Measurements from ENCODE around the gene CCDC54. TPM values are rescaled to one million over a fixed set of nuclear protein-coding genes. Genes with fewer than 3 reads are reported as not detected.
"Not testable (repeated sequence)": the region's sequence is repeated elsewhere in the genome, so short reads cannot be mapped to it uniquely, and the experiment has no call there.

The CCDC54 gene
- total RNA-seq (2014; rRNA removed; shearing (Covaris generic)), result not detected in 2 replicates

DNA sequence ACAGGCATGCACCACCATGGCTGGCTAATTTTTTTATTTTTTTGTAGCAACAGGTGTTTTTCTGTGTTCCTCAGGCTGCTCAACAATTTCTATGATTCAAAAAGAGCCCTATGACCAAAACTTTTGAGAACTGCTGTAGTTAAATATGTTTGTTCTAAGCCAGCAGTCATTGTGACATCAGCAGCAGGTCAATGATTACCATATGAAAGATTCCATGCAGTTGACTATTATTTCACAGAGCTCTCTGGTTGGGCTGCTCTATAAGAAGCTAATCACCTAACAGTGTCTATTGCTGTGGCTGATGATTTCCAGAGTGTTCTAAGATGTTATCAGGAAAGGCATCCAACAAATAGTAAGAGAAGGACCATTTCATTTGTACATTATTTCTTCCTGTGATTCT, at the start of gene CCDC54:
Gene CCDC54, plus strand, starts transcription at position 289 of the 400 bp plus-strand sequence. CDS start 149 bp downstream, outside the sequence.
- DNase-seq (ENCODE audit: low read depth), result no peak

DNA sequence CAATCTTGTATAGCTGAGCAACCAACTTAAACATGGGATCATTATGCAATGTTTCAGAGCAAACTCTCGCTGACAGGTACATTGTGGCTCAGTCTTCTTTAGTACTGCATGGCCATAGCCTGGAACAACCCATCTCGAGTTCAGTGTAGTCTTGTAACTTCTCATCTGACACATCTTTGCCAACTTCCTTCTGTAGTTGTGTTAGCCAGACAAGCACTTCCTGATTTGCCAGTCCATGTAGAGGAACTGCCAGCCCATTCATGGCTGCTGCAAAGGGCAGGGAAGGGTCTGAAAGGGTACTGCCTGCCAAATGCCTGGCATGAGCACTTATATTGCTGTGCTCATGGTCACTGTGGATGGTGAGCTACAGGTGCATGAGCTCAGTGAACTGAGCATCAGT, 49.2 kb upstream of the CCDC54 start:
- DNase-seq (ENCODE audit: low read depth), result no peak

DNA sequence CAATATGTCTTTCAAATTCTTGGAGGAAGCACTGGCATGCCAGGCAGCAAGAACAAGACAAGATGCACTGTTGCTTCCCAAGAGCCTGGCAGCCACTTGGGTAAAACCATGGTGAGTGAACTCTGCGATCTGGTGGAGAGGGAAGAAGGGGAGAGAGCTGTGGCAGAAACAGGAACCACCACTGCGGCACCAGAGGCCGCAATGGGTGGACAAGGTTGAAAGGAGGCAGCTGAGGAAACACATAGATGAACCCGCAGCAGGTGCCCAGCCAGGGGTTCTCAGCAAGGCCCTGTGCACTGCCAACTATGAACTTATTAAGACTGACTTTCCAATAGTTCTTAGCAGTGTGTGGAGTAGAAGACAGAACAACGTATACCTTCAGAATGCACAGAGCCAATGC, 48.2 kb upstream of the CCDC54 start:
- DNase-seq (ENCODE audit: low read depth), result no peak

DNA sequence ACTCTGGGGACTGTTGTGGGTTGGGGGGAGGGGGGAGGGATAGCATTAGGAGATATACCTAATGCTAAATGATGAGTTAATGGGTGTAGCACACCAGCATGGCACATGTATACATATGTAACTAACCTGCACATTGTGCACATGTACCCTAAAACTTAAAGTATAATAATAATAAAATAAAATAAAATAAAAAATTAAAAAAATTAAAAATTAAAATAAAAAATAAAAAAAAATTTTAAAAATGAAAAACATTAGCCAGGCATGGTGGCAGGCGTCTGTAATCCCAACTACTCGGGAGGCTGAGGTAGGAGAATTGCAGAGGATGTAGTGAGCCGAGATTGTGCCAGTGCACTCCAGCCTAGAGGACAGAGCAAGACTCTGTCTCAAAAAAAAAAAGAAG, 37.5 kb upstream of the CCDC54 start:
- DNase-seq (ENCODE audit: low read depth), result not testable (repeated sequence)

GRCh38 chr3:107344722-107345121, 32.5 kb upstream of the CCDC54 start:
- DNase-seq (ENCODE audit: low read depth), result peak; percentile 5

DNA sequence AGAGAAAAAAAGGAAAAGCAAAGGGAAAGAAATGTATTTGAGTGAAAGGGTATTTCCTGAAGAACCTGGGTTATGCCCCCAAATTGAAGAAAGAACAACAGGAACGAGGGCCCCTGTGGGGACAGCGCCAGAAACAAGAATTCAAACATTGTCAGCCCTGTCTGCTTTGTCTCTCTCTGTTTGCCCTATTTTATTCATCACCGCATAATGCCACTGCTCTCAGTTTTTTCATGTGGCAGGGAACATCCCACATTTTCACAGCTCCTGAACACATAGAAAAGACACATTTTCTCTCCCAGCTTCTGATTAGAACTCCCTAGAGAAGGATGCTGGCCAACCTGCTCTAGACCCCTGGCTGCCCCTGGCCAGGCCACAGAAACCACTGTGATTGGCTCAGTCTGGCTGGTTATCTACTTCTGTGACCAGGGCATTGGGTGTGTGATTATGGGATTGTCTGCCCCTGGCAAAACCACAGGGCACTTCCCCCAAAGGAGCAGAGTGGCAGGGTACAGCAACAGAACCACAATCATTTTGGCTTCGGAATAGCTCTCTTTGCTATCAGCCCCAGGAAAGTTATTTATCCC, 31.3 kb upstream of the CCDC54 start:
- no peak for DNase-seq (ENCODE audit: low read depth)

DNA sequence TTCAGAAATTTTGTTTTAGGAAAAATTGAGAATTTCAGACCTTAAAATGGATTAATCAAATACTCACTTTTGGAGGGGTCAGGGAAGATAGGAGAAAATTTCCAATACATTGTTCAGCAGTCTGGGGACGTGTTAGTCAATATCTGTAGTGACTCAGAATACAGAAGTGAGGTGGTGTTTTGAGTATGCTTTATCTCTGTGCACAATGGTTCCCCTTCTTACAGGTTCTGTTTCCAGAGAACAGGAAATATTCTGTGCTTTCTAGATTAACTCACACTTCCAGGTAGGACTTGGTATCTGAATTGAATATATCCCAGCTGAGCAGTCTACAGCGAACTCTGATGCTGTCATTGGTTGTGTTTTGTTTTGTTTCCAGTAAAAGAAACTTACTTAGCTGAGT, 30.7 kb upstream of the CCDC54 start:
- DNase-seq (ENCODE audit: low read depth), result no peak

DNA sequence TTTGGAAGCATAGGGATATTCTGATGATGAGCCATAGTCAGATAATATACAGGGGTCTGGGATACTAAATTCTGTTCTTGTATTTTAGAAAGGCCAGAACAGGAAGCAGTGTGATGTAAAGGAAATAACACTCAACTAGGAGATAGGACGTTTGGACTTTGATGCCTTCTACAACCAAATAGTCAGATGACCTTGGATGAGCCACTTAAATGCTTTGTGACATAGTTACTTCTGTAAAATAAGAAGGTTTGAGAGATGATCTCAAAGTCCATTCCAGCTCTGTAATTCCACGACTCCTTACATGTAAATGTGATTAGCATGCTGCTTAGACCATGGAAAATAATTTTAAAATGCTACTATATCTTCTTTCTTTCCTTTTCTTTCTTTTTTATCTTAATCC, 29.5 kb upstream of the CCDC54 start:
- no peak for DNase-seq (ENCODE audit: low read depth)

GRCh38 chr3:107356706-107357105, 20.5 kb upstream of the CCDC54 start:
- no peak for DNase-seq (ENCODE audit: low read depth)

DNA sequence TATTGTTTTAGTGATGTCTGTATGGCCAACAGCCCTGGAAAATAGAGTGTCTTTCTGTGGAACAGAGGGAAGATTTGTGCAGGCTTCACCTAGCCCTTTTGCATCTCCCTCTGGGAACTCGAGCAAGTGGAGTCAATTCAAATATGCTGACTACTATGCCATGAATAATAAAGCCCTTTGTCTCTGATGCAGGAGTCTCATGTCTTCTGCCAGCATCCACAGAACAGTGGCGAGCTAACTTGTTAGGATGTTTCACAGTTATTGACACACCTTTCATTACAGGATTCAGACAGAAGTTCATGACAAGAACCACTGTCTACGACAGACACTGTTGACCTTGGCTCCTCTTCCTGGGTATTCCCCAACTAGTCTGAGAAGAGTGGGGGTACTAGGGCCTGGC, 15.6 kb upstream of the CCDC54 start:
- no peak for DNase-seq (ENCODE audit: low read depth)

- no peak for DNase-seq (ENCODE audit: low read depth)
Observed at GRCh38 chr3:107365051-107365450, 12.2 kb upstream of the CCDC54 start.

GRCh38 chr3:107366766-107367165, 10.5 kb upstream of the CCDC54 start:
- peak; percentile 23 for DNase-seq (ENCODE audit: low read depth)

DNA sequence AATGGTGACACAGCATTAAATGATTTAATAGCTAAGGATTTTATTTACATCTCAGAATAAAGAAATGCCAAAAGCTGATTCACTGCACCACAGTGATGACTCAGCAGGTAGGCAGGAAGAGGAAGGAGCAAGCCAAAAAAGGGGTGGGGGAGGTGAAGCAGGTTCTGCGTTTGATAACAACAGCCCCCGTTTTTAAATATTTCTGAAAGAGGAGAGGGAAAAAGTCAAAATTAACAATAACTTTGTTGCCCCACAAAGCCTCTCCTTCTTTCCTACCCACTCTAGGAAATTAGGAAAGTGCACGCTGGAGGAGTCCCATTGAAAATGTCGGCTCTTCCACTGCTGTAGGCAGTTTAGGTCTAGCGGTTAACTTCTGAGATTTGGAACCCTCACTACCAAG, 9.9 kb upstream of the CCDC54 start:
- peak; percentile 78 for DNase-seq (ENCODE audit: low read depth)

- peak; percentile 17 for DNase-seq (ENCODE audit: low read depth)
Observed at GRCh38 chr3:107368654-107369398, 8.4 kb upstream of the CCDC54 start.

DNA sequence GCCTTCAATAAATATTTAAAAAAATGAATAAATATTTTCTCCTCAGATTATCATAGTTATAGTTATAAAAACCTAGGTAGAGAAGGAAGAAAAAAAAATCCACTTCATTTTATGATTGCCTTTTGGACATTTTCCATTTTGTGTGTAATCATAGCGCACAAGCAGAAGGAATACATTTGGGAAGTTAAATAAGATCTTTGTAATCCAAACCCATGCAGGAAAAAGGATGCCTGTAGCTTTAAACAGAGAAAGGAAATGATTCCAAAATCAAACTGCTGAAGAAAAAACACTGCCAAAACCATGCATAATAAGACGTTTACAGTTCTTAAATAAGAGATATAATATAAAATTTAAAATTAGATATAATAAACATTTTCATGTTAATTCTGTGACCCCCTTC, 7.4 kb upstream of the CCDC54 start:
- DNase-seq (ENCODE audit: low read depth), result no peak

- peak; percentile 2 for DNase-seq (ENCODE audit: low read depth)
Observed at GRCh38 chr3:107370907-107371306, 6.3 kb upstream of the CCDC54 start.

- no peak for DNase-seq (ENCODE audit: low read depth)
Observed at GRCh38 chr3:107372506-107372905, 4.7 kb upstream of the CCDC54 start.

- no peak for DNase-seq (ENCODE audit: low read depth)
Observed at GRCh38 chr3:107373896-107374295, 3.3 kb upstream of the CCDC54 start.

GRCh38 chr3:107375682-107376081, 1.6 kb upstream of the CCDC54 start:
- DNase-seq (ENCODE audit: low read depth), result no peak

- DNase-seq (ENCODE audit: low read depth), result no peak
Observed at GRCh38 chr3:107382631-107383030, 5.4 kb downstream of the CCDC54 start.

- DNase-seq (ENCODE audit: low read depth), result no peak
Observed at GRCh38 chr3:107384428-107384827, 7.2 kb downstream of the CCDC54 start.

- no peak for DNase-seq (ENCODE audit: low read depth)
Observed at GRCh38 chr3:107384907-107385306, 7.7 kb downstream of the CCDC54 start.

- no peak for DNase-seq (ENCODE audit: low read depth)
Observed at GRCh38 chr3:107387555-107387954, 10.3 kb downstream of the CCDC54 start.

All from RPMI7951 (cell line).